ENCODE results near the gene IFITM1.
A peak's percentile ranks its signal among the peaks of the same experiment; 100 is the strongest.

The IFITM1 gene

DNA sequence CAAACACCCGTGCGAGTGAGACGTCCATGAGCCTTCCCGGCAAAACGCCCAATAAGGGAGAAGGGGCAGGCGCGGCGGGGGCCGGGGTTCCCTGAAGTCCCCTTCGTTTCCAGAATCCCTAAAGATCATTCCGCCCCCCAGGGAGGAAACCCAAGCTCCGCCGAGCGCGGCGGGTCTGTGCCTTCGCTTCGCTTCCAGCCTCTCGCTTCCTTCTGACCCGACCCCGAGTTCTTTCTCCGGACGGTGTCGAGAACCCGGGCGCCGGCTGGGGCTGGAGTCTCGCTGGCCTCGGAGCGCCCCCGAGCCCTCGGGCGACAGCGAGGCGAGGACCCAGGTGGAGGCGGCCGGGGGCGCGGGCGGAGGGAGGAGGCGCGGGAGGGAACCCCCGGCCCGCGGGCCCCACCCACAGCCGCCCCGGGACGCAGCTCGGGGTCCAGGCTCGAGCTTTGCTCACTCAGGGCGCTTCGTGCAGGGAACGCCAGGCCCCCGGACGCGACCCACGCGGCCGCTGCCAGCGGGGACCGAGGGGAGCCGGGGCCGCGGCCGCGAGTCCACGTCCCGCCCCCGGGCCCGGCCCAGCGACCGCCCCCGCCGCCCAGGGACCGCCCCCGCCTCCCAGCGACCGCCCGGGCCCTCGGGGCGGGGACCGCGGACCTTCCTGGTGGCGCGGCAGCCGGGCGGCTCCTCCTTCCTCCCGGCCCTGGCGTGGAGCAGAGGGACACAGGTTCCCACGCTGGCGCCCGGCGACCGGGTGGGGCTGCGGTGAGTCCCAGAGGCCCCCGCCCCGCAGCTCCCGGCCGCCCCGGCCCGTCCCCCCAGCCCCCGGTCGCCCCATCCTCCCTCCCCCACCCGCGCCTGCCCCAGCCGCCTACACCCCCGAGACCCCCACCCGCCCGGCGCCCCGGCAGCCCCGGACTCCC, 25.1 kb upstream of the IFITM1 start, which contains the start of gene PGGHG:
Gene PGGHG, plus strand, starts transcription at position 649 of the 920 bp plus-strand sequence. CDS start 691 bp downstream, outside the sequence.
- no peak for TF ChIP-seq USF1 (IDR thresholded peaks at IDR 0.05)
- no peak for TF ChIP-seq NFIC (IDR thresholded peaks at IDR 0.05)
- TF ChIP-seq ZBTB7A (IDR thresholded peaks at IDR 0.05; ENCODE audit: low read depth) = no peak
- TF ChIP-seq CREB1 (IDR thresholded peaks at IDR 0.05; ENCODE audit: low read depth) = no peak
- peak; percentile 59; the same call in 1 of the 2 replicates for TF ChIP-seq EGR1 (IDR thresholded peaks at IDR 0.05)
- TF ChIP-seq MAX (IDR thresholded peaks at IDR 0.05) = no peak
- no peak for TF ChIP-seq YY1 (IDR thresholded peaks at IDR 0.05; ENCODE audit: low read depth)
- TF ChIP-seq FOXM1 (IDR thresholded peaks at IDR 0.05; ENCODE audit: borderline replicate concordance, low read depth) = no peak
- no peak for TF ChIP-seq CEBPB (IDR thresholded peaks at IDR 0.05)
- TF ChIP-seq RAD21 (IDR thresholded peaks at IDR 0.05; ENCODE audit: low read depth) = no peak
- TF ChIP-seq TAF1 (IDR thresholded peaks at IDR 0.05; ENCODE audit: low read depth) = peak; percentile 34; the same call in 1 of the 2 replicates
- no peak for TF ChIP-seq REST (IDR thresholded peaks at IDR 0.05; ENCODE audit: low read depth)
- no peak for TF ChIP-seq TEAD4 (IDR thresholded peaks at IDR 0.05)
- no peak for TF ChIP-seq TCF12 (IDR thresholded peaks at IDR 0.05; ENCODE audit: low read depth)
- no peak for TF ChIP-seq EP300 (IDR thresholded peaks at IDR 0.05; ENCODE audit: borderline replicate concordance)

- TF ChIP-seq REST (IDR thresholded peaks at IDR 0.05; ENCODE audit: low read depth) = no peak
- TF ChIP-seq EGR1 (IDR thresholded peaks at IDR 0.05) = no peak
- no peak for TF ChIP-seq ZBTB7A (IDR thresholded peaks at IDR 0.05; ENCODE audit: low read depth)
- no peak for TF ChIP-seq NFIC (IDR thresholded peaks at IDR 0.05)
- no peak for TF ChIP-seq RAD21 (IDR thresholded peaks at IDR 0.05; ENCODE audit: low read depth)
- no peak for TF ChIP-seq USF1 (IDR thresholded peaks at IDR 0.05)
- no peak for TF ChIP-seq MAX (IDR thresholded peaks at IDR 0.05)
- TF ChIP-seq CEBPB (IDR thresholded peaks at IDR 0.05) = no peak
- no peak for TF ChIP-seq TCF12 (IDR thresholded peaks at IDR 0.05; ENCODE audit: low read depth)
- TF ChIP-seq CREB1 (IDR thresholded peaks at IDR 0.05; ENCODE audit: low read depth) = no peak
- no peak for TF ChIP-seq TAF1 (IDR thresholded peaks at IDR 0.05; ENCODE audit: low read depth)
- TF ChIP-seq TEAD4 (IDR thresholded peaks at IDR 0.05) = no peak
- no peak for TF ChIP-seq EP300 (IDR thresholded peaks at IDR 0.05; ENCODE audit: borderline replicate concordance)
- no peak for TF ChIP-seq YY1 (IDR thresholded peaks at IDR 0.05; ENCODE audit: low read depth)
- no peak for TF ChIP-seq FOXM1 (IDR thresholded peaks at IDR 0.05; ENCODE audit: borderline replicate concordance, low read depth)
Measured at GRCh38 chr11:289398-289711, 24.5 kb upstream of the IFITM1 start.

DNA sequence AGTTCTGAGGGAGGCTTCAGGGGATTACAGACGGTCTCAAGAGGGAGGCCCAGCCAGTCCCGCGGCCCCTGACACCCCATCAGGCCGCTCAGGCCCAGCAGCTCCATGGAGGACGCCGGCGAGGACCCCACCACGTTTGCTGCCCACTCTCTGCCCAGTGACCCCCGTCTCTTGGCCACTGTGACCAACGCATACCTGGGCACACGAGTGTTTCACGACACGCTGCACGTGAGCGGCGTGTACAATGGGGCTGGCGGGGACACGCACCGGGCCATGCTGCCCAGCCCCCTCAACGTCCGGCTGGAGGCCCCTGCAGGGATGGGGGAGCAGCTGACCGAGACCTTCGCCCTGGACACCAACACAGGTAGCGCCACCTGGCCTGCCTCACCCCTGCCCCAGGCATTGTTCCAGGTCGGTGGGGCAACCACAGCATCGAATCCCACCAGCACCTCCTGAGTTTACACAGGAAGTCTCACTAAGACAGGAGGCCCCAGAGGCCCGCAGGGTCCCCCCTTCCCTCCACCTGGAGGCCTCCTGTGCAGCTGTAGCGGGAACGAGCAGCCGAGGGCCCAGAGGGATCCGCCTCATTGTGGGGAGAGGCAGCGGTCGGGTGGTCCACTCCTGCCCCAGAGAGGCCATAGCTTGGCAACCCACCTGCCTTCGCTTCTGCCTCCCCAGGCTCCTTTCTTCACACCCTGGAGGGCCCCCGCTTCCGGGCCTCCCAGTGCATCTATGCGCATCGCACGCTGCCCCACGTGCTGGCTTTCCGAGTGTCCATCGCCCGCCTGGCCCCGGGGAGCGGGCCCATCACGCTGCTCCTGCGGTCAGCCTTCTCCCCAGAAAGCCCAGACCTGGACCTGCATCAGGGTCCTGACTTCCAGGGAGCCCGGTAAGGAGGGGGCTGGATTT, 23.9 kb upstream of the IFITM1 start:
- TF ChIP-seq USF1 (IDR thresholded peaks at IDR 0.05) (no peak), MAX (IDR thresholded peaks at IDR 0.05) (no peak), EGR1 (IDR thresholded peaks at IDR 0.05) (no peak), YY1 (IDR thresholded peaks at IDR 0.05; ENCODE audit: low read depth) (no peak), FOXM1 (IDR thresholded peaks at IDR 0.05; ENCODE audit: borderline replicate concordance, low read depth) (no peak), CREB1 (IDR thresholded peaks at IDR 0.05; ENCODE audit: low read depth) (no peak), TEAD4 (IDR thresholded peaks at IDR 0.05) (no peak), TAF1 (IDR thresholded peaks at IDR 0.05; ENCODE audit: low read depth) (no peak), EP300 (IDR thresholded peaks at IDR 0.05; ENCODE audit: borderline replicate concordance) (no peak), REST (IDR thresholded peaks at IDR 0.05; ENCODE audit: low read depth) (no peak), RAD21 (IDR thresholded peaks at IDR 0.05; ENCODE audit: low read depth) (no peak), NFIC (IDR thresholded peaks at IDR 0.05) (no peak), CEBPB (IDR thresholded peaks at IDR 0.05) (no peak), ZBTB7A (IDR thresholded peaks at IDR 0.05; ENCODE audit: low read depth) (no peak), TCF12 (IDR thresholded peaks at IDR 0.05; ENCODE audit: low read depth) (no peak)

Measured in Ishikawa (cell line).